Stimulated activated CD8-positive, alpha-beta memory T cell treated with anti-CD3 and anti-CD28 coated beads, Interleukin-7, amount 100 ng/mL, for 4 hours (primary cell): Measurements from ENCODE around the gene HDAC10.

ENCODE experiments used
- DNase-seq, 2 donors: peaks; one replicate each; pipeline ENCODE4 v3.0.0-alpha.2; 2020; ENCODE audit warnings: low read depth in 2 of 2

HDAC10 gene

GRCh38 chr22:50270666-50271394 is 19.8 kb upstream of the HDAC10 start:
- DNase-seq, result peak in 1 of 2 donors; percentile 43

- DNase-seq, result peak; percentile 33 to 75
These were observed 19.1 kb upstream of the HDAC10 start, which contains the start of gene MAPK11 for GRCh38 chr22:50269970-50270665. Gene MAPK11 (minus strand): TSS chr22:50270380. CDS start chr22:50270292, 88 bp downstream.

GRCh38 chr22:50269573-50269969 is 18.5 kb upstream of the HDAC10 start:
- no peak for DNase-seq

- no peak for DNase-seq
These were observed 17.6 kb upstream of the HDAC10 start for GRCh38 chr22:50268655-50269113.

GRCh38 chr22:50267591-50268390 is 16.7 kb upstream of the HDAC10 start:
- no peak for DNase-seq

- DNase-seq, result no peak
These were observed 15.9 kb upstream of the HDAC10 start for GRCh38 chr22:50266994-50267393.

GRCh38 chr22:50264946-50265669 is 14.0 kb upstream of the HDAC10 start:
- no peak for DNase-seq

- DNase-seq, result no peak
These were observed 13.2 kb upstream of the HDAC10 start for GRCh38 chr22:50264104-50264745.

GRCh38 chr22:50262973-50263617 is 12.0 kb upstream of the HDAC10 start:
- DNase-seq, result no peak

- DNase-seq, result no peak
These were observed 11.4 kb upstream of the HDAC10 start for GRCh38 chr22:50262460-50262911.

- no peak for DNase-seq
These were observed 10.8 kb upstream of the HDAC10 start, which contains the start of gene MAPK12 for GRCh38 chr22:50261615-50262459. Gene MAPK12 (minus strand): TSS chr22:50261683. CDS start chr22:50261509, 174 bp downstream.

- DNase-seq, result no peak
These were observed 9.9 kb upstream of the HDAC10 start for GRCh38 chr22:50260801-50261614.

- DNase-seq, result no peak
These were observed 9.4 kb upstream of the HDAC10 start for GRCh38 chr22:50260434-50260800.

GRCh38 chr22:50259302-50259701 is 8.2 kb upstream of the HDAC10 start:
- DNase-seq, result no peak

GRCh38 chr22:50258361-50259292 is 7.6 kb upstream of the HDAC10 start:
- DNase-seq, result no peak

GRCh38 chr22:50257451-50258360 is 6.6 kb upstream of the HDAC10 start:
- no peak for DNase-seq
